HG03442 (cell line): ENCODE measurements around the gene AHRR.
A peak's percentile ranks its signal among the peaks of the same experiment; 100 is the strongest.
"Not testable (repeated sequence)": the region's sequence is repeated elsewhere in the genome, so short reads cannot be mapped to it uniquely, and the experiment has no call there.

Experiments used
- ATAC-seq: cut with Tn5 transposase; IDR thresholded peaks from one replicate; pipeline ENCODE4 v1.9.1; 2021; ENCODE audit warnings: mild to moderate bottlenecking, moderate library complexity; ENCODE audit not compliant: unreplicated experiment

The AHRR gene

DNA sequence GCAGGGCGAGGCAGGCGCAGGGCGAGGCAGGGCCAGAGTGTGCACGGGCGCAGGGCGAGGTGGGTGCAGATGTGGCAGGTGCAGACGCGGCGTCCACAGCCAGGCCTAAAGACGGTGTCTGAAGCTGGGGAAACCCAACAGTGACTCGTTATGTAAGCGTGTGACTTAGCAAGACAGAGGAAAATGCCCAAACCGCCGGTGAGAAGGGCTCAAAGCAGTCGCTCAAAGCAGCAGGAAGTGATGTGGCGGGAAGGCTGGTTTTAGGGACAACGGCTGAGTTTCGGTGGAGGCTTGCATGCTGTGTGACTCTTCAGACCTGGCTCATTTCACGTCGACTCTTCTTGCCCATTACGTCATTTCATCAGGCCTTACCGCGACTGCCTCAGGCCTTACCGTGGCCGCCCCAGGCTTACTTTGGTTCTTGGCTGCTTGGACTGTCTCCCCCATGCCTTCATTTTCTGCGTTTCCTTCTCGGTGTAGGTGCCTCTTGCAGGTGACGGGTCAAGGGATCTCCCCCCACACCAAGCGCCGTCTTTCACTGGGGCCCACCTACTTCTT lies 71.0 kb downstream of the AHRR start:
- ATAC-seq = peak; percentile 88

GRCh38 chr5:393846-394275 lies 72.3 kb downstream of the AHRR start:
- no peak for ATAC-seq

DNA sequence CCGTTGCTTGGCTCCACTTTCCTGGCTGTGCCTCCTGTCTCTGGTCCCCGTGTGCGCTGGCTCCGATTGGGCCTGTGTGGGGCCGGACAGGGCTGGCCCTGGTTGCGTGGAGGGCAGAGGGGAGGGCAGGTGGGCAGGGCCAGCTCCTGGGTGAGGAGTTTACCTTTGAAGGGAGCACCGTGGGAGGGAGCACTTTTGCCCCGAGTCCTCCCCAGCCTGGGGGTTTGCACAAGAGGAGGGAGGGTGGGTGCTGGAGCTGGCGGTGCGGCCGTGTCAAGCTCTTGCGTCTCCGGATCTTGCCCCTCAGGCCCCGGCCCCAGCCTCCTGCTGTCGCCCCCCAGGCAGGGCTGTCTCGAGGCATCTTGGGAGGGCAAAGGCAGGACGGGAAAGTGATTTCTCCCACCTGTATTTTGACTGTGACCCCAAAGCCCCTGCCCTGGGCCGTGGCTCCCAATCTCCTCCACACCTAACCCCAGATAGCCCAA lies 73.2 kb downstream of the AHRR start:
- ATAC-seq = no peak

DNA sequence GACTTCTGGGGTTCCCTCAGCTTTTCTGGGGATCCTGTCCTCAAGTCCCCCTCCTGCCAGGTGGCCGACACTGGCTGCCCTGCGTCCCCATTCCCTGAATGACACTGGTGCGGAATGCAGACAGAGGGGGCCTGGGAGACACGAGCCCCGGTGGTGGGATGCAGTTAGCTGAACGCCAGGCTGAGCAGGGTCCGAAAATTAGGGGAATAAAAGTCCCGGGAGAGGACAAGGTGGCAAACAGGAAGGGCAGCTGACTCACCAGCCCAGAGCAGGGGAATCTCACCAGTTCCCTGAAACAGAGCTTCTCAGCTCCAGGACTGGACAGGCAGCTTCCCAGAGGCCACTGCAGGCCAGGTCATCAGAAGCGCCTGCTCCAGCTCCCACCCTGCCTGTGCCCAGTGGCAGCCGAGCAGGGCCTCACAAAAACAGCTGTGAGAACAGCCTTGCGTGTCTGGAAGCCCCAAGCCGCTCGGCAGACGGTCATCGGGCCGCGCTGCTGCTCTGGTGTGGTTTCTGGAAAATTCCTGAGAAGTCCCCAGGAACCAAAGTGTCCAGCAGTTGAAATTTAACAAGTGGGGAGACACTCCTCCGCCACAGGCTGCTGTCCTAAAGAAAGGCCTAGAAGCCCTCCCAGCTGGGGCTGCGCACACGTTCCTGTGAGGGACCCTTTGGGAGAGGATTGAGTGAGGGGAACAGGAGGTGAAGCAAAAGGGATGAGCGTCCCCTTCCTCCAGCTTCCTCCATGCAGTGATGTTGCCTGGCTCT lies 73.8 kb downstream of the AHRR start:
- no peak for ATAC-seq

DNA sequence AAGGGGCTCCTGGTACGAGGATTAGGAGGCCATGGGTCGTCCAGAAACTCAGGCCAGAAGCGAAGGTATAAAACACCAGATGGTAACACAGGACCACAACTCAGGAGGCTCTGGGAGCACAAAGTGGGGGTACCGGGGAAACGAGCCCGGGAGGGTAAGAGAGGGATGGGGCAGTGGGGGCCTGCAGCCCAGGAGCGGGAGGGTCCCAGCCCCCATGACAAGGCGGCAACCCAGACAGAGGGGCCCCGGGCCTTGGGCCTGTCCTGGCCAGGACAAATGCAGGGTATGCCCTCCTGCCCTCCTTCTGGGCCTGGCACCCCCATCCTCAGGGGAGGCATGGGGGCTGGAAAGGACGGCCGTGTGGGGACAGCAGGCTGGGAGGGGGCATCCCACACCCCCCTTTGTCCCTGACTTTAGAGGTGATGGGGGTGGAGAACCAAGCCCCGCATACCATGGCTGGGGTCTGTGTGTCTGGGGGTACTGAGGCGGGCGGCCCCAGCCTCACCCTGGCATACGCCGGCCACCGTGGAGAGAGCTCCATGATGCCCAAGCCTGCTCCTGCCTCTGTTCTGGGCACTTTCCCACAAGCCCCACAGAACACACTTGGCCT lies 74.5 kb downstream of the AHRR start:
- no peak for ATAC-seq

DNA sequence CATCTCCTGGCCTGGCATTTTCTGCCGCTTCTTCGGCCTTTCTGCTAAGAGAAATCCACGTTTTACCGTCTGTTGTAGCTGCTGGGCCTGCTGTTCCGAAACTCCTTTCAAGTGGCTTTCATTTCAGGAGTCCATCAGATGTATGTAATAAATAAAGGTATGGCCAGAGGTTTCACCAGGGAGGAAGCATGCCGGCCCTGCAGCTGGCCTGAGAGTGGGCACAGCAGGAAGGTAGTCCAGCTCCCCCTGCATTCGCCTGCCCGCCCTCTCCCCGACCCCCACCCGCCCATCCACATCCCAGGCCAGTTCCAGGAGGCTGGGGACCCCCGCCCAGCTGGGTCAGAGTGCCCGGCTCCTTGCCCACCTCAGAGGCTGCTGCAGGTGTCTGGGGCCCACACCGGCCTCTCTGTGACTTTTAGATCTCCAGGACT lies 75.0 kb downstream of the AHRR start:
- no peak for ATAC-seq

DNA sequence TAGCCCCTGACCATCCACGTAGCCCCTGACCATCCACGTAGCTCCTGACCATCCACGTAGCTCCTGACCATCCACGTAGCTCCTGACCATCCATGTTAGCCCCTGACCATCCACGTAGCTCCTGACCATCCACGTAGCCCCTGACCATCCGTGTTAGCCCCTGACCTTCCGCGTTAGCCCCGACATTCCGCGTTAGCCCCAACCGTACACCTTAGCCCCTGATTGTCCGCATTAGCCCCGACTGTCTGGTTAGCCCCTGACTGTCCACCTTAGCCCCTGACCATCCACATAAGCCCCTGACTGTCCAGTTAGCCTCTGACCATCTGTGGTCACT lies 76.6 kb downstream of the AHRR start:
- ATAC-seq = not testable (repeated sequence)

DNA sequence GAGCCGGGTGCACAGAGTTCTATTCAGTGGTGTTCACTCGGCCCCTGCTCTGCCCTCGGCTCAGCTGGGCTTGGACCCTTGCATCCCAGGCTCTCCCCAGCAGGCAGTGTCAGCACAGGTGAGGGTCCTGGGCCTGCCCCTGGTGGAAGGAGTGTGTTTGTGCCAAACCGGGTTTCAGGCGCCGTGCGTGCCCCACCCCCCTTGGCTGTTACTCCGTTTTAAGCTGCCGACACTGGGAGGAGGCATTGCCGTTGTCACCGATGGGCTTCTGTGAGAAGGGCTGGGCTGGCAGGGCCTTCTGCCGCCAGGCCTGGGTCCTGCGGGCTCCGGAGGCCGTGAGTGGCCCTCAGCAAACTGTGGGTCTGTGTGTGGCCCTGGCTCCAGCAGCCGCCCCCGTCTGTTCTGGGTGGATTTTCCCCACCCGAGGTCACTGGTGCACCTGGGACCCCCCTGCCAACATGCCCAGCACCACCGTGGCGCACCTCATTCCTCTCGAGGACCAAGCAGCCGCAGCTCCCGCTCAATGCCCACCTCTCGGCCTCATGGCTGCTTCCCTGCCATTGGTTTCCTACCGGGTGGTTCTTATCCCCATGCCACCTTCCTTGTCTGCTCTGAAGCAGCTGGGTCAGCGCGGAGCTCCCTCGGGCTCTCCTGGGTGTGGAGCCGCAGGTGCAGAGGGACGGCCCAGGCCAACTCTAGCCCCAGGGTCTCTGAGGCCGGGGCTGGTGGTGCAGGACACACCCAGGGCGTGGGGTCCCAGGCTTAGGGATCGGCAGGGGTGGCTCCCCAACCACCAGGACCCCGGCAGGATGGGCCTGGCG lies 77.2 kb downstream of the AHRR start:
- ATAC-seq = no peak

DNA sequence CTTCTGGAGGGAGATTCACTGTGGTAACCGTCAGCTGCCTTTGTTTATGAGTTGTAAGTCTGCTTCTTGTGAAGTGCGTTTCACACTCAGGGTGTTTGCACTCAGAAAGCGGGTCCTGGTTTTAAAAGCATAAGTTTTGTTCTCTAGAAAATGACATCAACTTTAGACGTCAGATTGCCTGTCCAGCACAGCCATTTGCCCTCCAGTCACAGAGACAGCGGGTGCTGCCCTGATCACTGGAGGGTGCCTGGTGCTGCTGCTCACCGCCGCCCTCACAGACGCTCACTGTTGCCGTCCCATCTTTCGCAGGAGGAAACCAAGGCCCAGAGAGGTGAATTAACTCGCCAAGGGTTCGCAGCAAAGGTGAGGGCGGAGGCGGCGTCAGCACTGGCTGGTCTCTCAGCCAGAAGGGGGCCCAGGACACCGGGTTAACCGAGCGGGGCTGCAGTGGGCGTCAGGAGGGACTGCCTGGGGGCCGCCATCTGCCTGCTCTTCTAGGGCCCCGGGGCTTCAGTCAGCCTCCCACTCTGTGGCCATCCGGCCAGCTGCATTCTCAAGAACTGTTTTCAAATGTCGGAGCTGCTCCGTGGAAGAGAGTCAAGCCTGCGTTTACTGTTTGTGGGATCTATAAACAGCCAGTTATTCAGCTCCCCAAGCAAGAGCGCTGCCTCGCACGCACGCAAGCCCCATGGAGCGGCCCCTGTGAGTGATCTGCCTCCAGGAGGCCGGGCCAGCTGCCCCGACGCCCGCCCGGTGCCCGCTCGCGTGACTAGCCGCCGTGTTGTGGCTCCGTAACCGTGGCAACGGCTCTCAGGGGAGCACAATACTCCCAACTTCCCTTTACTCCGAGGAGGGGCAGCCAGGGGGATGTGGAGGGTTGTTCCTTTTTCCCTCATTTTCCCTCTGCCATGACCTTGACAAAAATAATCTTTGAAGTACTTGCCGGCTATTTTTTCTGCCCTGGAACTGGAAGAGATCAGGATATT lies 78.1 kb downstream of the AHRR start:
- peak; percentile 72 for ATAC-seq

DNA sequence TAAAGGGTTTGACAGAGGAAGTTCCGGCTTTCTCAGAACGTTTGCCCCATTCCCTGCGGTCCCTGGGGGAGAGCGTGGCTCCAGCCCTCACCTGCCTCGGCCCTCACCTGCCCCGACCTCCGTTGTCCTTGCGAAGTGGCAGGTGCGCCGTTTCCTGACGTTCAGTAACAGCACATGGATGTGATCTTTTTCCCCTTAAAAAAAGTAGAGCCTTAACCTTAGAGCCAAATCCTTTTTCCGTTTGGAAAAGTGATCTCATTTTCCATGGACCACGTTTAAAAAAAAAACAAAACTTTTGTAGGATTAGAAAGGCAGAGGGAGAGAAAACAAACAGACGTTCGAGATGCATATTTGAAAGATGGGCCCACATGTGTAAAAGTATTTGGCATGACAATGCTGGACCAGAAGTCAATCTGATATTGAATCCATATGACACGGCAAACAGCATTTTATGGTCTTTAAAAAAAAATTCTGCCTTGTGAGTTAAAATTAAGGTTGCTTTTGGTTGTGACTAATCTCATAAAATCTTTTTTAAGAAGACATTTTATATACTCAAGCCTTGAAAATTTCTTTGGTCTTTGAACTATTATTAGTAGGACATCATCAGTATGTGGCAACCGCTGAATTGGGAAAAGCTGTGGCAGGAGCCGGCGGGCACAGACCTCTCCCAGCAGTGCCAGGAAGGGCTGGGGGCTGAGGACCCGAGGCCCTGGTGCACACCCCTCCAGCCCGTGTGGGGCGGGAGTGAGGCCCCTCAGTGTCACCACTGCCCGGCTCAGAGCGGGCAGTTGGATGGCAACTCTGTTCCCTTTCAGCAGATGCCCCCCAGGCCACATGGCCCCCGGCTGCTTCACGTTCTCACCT lies 79.0 kb downstream of the AHRR start:
- ATAC-seq = no peak

DNA sequence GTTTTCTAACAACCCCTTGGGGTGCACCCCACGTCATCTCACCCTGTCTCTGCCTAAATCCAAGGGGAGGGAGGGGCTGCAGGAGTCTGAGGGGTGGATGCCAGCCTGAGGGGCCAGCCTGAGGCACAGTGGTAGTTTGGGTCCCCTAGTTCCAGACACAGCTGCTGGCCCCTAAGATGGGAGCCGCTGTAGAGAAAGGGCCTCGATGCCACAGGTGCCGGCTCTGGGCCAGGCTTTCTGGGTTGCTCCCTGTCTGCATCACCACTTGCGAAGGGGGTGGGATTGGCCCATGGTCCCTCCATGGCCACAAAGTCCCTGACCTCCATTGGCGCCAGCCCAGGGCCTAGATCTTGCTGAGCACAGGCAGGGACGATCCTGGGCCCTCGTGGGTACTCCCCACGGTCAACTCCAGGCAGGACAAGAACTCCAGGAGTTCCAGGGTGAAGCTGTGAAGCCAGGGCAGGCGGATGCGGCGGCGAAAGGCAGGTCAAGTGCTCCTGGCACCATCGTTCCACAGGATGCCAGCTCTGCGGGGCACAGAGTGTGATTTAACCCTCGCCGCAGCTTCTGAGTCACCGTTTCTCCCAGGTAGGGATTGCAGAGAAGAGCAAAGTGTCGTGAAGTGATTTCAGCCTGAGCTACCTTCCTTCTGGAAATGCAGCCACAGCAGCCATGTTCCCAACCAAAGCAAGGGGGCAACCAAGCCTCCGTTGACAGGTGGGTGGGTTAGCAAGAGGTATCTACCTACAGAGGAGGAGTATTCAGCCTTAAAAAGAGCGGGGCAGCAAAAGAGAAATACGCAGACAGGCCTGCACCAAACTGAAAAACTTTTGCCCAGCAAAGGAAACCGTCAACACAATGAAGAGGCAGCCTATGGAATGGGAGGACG lies 79.9 kb downstream of the AHRR start:
- no peak for ATAC-seq

DNA sequence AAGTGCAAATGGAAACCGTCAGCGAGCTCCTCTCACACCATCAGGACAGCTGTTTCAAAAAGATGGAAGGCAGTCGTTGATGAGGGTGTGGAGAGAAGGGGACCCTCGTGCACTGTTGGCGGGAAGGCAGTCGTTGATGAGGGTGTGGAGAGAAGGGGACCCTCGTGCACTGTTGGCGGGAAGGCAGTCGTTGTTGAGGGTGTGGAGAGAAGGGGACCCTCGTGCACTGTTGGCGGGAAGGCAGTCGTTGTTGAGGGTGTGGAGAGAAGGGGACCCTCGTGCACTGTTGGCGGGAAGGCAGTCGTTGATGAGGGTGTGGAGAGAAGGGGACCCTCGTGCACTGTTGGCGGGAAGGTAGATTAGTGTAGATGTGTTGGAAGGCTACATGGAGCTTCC lies 80.7 kb downstream of the AHRR start:
- ATAC-seq = not testable (repeated sequence)

- ATAC-seq = peak; percentile 64
These were observed 81.3 kb downstream of the AHRR start for GRCh38 chr5:402615-403359.

DNA sequence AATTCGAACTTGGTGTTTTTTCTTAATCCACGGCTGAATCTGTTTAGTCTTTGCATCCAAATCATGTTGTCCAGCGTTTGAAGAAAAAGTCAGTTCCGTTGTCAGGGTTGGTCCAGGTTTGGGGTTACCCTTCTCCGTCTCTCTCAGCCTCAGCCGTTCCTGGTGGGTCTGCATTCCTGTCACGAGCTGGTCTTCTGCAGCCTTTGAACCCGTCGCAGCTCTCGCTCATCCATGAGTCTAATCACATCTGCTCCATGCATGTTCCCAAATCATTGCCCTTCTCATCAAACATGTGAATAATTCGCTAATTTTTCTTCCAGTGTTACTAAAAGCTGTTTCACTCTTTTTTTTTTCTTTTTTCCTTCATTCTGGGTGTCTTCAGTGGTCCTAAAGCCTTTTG lies 82.5 kb downstream of the AHRR start:
- no peak for ATAC-seq

- no peak for ATAC-seq
These were observed 83.2 kb downstream of the AHRR start for GRCh38 chr5:404666-405241.

DNA sequence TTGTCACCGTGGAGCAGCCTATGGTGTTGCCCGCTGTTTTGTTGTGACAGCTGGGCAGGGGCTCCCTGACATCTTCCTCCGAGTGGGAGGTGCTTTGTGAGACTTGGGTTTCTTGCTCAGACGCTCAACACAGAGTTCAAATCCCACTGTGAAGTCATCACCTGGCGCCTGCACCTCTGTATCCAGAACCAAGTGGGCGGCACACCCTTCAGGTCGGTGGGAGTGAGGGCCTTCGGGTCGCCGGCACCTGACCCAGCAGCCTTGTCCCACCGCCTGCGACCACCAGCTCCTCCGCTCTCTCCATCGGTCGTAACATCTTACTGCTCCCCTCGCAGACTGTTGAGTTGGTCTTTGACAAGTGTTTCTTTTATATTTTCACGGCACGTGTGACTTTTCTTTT lies 83.9 kb downstream of the AHRR start:
- ATAC-seq = no peak

- ATAC-seq = no peak
These were observed 84.5 kb downstream of the AHRR start for GRCh38 chr5:406041-406440.
